ENCODE results near the gene PCSK6. TPM values are rescaled to one million over a fixed set of nuclear protein-coding genes. Genes with fewer than 3 reads are reported as not detected.

The PCSK6 gene
- total RNA-seq, 2 experiments from 2014 or later: 0.25 to 0.64 TPM

- H3K27me3 Mint-ChIP-seq (ENCODE audit: low read depth): peaks cover 23% of the 10 kb centered on the region
- no peaks in the 10 kb centered on the region for H3K36me3 Mint-ChIP-seq (ENCODE audit: low read depth)
- no peak overlapping the region for H3K27ac Mint-ChIP-seq
- no peak overlapping the region for H3K4me3 Mint-ChIP-seq
- DNase-seq: no peak
- CTCF ChIA-PET: no interaction called here
- intact Hi-C loops (cut with micrococcal nuclease): no loop called here
- peaks cover 3% of the 10 kb centered on the region for H3K4me1 Mint-ChIP-seq (ENCODE audit: low read depth)
- H3K9me3 Mint-ChIP-seq: no peaks in the 10 kb centered on the region
Observed at GRCh38 chr15:101449471-101450402, 39.8 kb downstream of the PCSK6 start.

- Mint-ChIP-seq H3K27me3 (ENCODE audit: low read depth) (peaks cover 21% of the 10 kb centered on the region), H3K4me3 (no peak overlapping the region)
- intact Hi-C loops (cut with micrococcal nuclease): no loop called here
Observed at GRCh38 chr15:101448336-101448735, 41.2 kb downstream of the PCSK6 start.

GRCh38 chr15:101447561-101448071 lies 41.9 kb downstream of the PCSK6 start:
- no peaks in the 10 kb centered on the region for H3K9me3 Mint-ChIP-seq
- H3K4me3 Mint-ChIP-seq: no peak overlapping the region
- no peak overlapping the region for H3K27ac Mint-ChIP-seq
- peaks cover 21% of the 10 kb centered on the region for H3K27me3 Mint-ChIP-seq (ENCODE audit: low read depth)
- H3K4me1 Mint-ChIP-seq (ENCODE audit: low read depth): peaks cover 3% of the 10 kb centered on the region
- no peaks in the 10 kb centered on the region for H3K36me3 Mint-ChIP-seq (ENCODE audit: low read depth)
- no peak for DNase-seq
- intact Hi-C loops (cut with micrococcal nuclease): no loop called here
- CTCF ChIA-PET: no interaction called here

More at GRCh38 chr15:101448336-101448735, 41.2 kb downstream of the PCSK6 start:
- CTCF ChIA-PET: no interaction called here
- no peak overlapping the region for H3K27ac Mint-ChIP-seq
- peaks cover 3% of the 10 kb centered on the region for H3K4me1 Mint-ChIP-seq (ENCODE audit: low read depth)
- no peaks in the 10 kb centered on the region for H3K9me3 Mint-ChIP-seq
- no peaks in the 10 kb centered on the region for H3K36me3 Mint-ChIP-seq (ENCODE audit: low read depth)
- no peak for DNase-seq

- no peaks in the 10 kb centered on the region for H3K9me3 Mint-ChIP-seq
- peaks cover 17% of the 10 kb centered on the region for H3K27me3 Mint-ChIP-seq (ENCODE audit: low read depth)
- peaks cover 3% of the 10 kb centered on the region for H3K4me1 Mint-ChIP-seq (ENCODE audit: low read depth)
- DNase-seq: no peak
- no peak overlapping the region for H3K4me3 Mint-ChIP-seq
- CTCF ChIA-PET: no interaction called here
- H3K27ac Mint-ChIP-seq: no peak overlapping the region
- H3K36me3 Mint-ChIP-seq (ENCODE audit: low read depth): no peaks in the 10 kb centered on the region
- intact Hi-C loops (cut with micrococcal nuclease): no loop called here
Observed at GRCh38 chr15:101447168-101447533, 42.4 kb downstream of the PCSK6 start.

- no peaks in the 10 kb centered on the region for H3K36me3 Mint-ChIP-seq (ENCODE audit: low read depth)
- H3K27me3 Mint-ChIP-seq (ENCODE audit: low read depth): peaks cover 12% of the 10 kb centered on the region
- H3K9me3 Mint-ChIP-seq: no peaks in the 10 kb centered on the region
- H3K4me3 Mint-ChIP-seq: no peak overlapping the region
- intact Hi-C loops (cut with micrococcal nuclease): no loop called here
- CTCF ChIA-PET: no interaction called here
- H3K27ac Mint-ChIP-seq: no peak overlapping the region
- H3K4me1 Mint-ChIP-seq (ENCODE audit: low read depth): peaks cover 3% of the 10 kb centered on the region
- DNase-seq: no peak
Observed at GRCh38 chr15:101446518-101447167, 42.9 kb downstream of the PCSK6 start.

- Mint-ChIP-seq H3K9me3 (no peaks in the 10 kb centered on the region), H3K4me1 (ENCODE audit: low read depth) (no peaks in the 10 kb centered on the region), H3K27me3 (ENCODE audit: low read depth) (peaks cover 5% of the 10 kb centered on the region), H3K27ac (no peak overlapping the region), H3K4me3 (no peak overlapping the region), H3K36me3 (ENCODE audit: low read depth) (no peaks in the 10 kb centered on the region)
- no peak for DNase-seq
- CTCF ChIA-PET: no interaction called here
- intact Hi-C loops (cut with micrococcal nuclease): no loop called here
Observed at GRCh38 chr15:101445562-101446517, 43.7 kb downstream of the PCSK6 start.

- no peak overlapping the region for H3K4me3 Mint-ChIP-seq
- CTCF ChIA-PET: no interaction called here
- H3K27me3 Mint-ChIP-seq (ENCODE audit: low read depth): peaks cover under 1% of the 10 kb centered on the region
- no peaks in the 10 kb centered on the region for H3K4me1 Mint-ChIP-seq (ENCODE audit: low read depth)
- no peak for DNase-seq
- H3K27ac Mint-ChIP-seq: no peak overlapping the region
- H3K9me3 Mint-ChIP-seq: no peaks in the 10 kb centered on the region
- no peaks in the 10 kb centered on the region for H3K36me3 Mint-ChIP-seq (ENCODE audit: low read depth)
- intact Hi-C loops (cut with micrococcal nuclease): no loop called here
Observed at GRCh38 chr15:101444807-101445508, 44.5 kb downstream of the PCSK6 start.

GRCh38 chr15:101444015-101444414 lies 45.5 kb downstream of the PCSK6 start:
- intact Hi-C loops (cut with micrococcal nuclease): no loop called here
- no peak overlapping the region for H3K4me3 Mint-ChIP-seq
- no peaks in the 10 kb centered on the region for H3K36me3 Mint-ChIP-seq (ENCODE audit: low read depth)
- no peaks in the 10 kb centered on the region for H3K27me3 Mint-ChIP-seq (ENCODE audit: low read depth)
- no peak overlapping the region for H3K27ac Mint-ChIP-seq
- CTCF ChIA-PET: no interaction called here
- H3K9me3 Mint-ChIP-seq: no peaks in the 10 kb centered on the region
- DNase-seq: no peak
- H3K4me1 Mint-ChIP-seq (ENCODE audit: low read depth): no peaks in the 10 kb centered on the region

- no peaks in the 10 kb centered on the region for H3K4me1 Mint-ChIP-seq (ENCODE audit: low read depth)
- CTCF ChIA-PET: interaction anchor here (1.1 kb wide), 1 partner anchor 60 kb away, joined by 3 read pairs; no protein-coding TSS in a partner anchor
- H3K27ac Mint-ChIP-seq: no peak overlapping the region
- H3K36me3 Mint-ChIP-seq (ENCODE audit: low read depth): no peaks in the 10 kb centered on the region
- no peaks in the 10 kb centered on the region for H3K27me3 Mint-ChIP-seq (ENCODE audit: low read depth)
- no peak for DNase-seq
- no peaks in the 10 kb centered on the region for H3K9me3 Mint-ChIP-seq
- intact Hi-C loops (cut with micrococcal nuclease): no loop called here
- H3K4me3 Mint-ChIP-seq: no peak overlapping the region
Observed at GRCh38 chr15:101442272-101442671, 47.2 kb downstream of the PCSK6 start.

- CTCF ChIA-PET: interaction anchor here (1.1 kb wide), 1 partner anchor 61 kb away, joined by 3 read pairs; no protein-coding TSS in a partner anchor
- Mint-ChIP-seq H3K4me1 (ENCODE audit: low read depth) (no peaks in the 10 kb centered on the region), H3K9me3 (no peaks in the 10 kb centered on the region), H3K27me3 (ENCODE audit: low read depth) (no peaks in the 10 kb centered on the region), H3K4me3 (no peak overlapping the region), H3K36me3 (ENCODE audit: low read depth) (no peaks in the 10 kb centered on the region), H3K27ac (no peak overlapping the region)
- intact Hi-C loops (cut with micrococcal nuclease): no loop called here
- no peak for DNase-seq
Observed at GRCh38 chr15:101441696-101442095, 47.8 kb downstream of the PCSK6 start.

GRCh38 chr15:101440846-101441590 lies 48.5 kb downstream of the PCSK6 start:
- no peaks in the 10 kb centered on the region for H3K4me1 Mint-ChIP-seq (ENCODE audit: low read depth)
- intact Hi-C loops (cut with micrococcal nuclease): no loop called here
- no peak overlapping the region for H3K4me3 Mint-ChIP-seq
- H3K27me3 Mint-ChIP-seq (ENCODE audit: low read depth): no peaks in the 10 kb centered on the region
- CTCF ChIA-PET: interaction anchor here (0.6 to 1.1 kb wide), 2 partner anchors 61 to 84 kb away, joined by 3 read pairs; no protein-coding TSS in a partner anchor
- H3K27ac Mint-ChIP-seq: no peak overlapping the region
- DNase-seq: no peak
- no peaks in the 10 kb centered on the region for H3K9me3 Mint-ChIP-seq
- no peaks in the 10 kb centered on the region for H3K36me3 Mint-ChIP-seq (ENCODE audit: low read depth)

Data from activated naive CD4-positive, alpha-beta T cell treated with anti-CD3 and anti-CD28 coated beads for 36 hours (primary cell).